NCI-H510A treated with DMSO at 0.1 percent for 48 hours (cell line): ENCODE data around the gene SPNS1.
A peak's percentile ranks its signal among the peaks of the same experiment; 100 is the strongest.
"Not testable (repeated sequence)": the region's sequence is repeated elsewhere in the genome, so short reads cannot be mapped to it uniquely, and the experiment has no call there.

Source experiments
- DNase-seq: peaks from one replicate; lab custom pipeline; 2025; lab: John Stamatoyannopoulos, UW

The SPNS1 gene

DNA sequence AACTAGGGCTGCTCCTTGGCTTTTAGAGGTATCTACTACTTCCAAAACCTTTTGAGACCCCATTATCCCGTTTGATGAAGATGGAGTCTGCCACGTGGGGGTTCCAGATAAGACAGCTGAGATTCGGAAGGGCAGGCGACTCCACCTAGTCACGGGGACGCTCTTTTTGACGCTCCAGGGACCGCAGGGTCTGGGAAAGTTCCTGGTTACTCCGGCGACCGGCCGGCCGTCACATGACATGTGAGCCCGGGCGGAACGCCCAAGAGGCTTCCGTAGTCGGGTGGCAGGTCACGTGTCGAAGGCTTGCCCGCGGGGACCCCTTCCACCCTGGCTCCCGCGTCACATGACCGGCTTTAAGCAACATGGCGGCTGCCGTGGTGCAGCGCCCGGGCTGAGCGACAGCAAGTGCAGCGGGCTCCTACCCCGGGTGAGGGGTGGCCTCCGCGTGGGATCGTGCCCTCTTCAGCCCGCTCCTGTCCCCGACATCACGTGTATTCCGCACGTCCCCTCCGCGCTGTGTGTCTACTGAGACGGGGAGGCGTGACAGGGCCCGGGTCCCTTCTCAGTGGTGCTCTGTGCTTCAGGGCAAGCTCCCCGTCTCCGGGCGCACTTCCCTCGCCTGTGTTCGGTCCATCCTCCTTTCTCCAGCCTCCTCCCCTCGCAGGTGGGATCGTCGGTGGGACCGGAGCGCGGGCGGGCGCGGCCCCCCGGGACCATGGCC lies at the start of gene SPNS1:
TSS of gene SPNS1 (plus strand) at position 342 of the 721 bp plus-strand sequence. CDS start at position 716, 374 bp downstream.
- DNase-seq = peak; percentile 95

- DNase-seq = peak; percentile 88
Observed at GRCh38 chr16:28925386-28926228, 49.0 kb upstream of the SPNS1 start.

DNA sequence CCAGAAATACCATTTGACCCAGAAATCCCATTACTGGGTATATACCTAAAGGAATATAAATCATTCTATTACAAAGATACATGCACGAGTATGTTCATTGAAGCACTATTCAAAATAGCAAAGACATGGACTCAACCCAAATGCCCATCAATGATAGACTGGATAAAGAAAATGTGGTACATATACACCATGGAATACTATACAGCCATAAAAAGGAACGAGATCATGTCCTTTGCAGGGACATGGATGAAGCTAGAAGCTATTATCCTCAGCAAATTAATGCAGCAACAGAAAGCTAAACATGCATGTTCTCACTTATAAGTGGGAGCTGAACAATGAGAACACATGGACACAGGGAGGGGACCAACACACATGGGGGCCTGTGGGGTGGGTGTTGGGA lies 48.3 kb upstream of the SPNS1 start:
- not testable (repeated sequence) for DNase-seq

GRCh38 chr16:28927815-28928214 lies 46.8 kb upstream of the SPNS1 start:
- no peak for DNase-seq

GRCh38 chr16:28930203-28930602 lies 44.4 kb upstream of the SPNS1 start:
- DNase-seq = no peak

DNA sequence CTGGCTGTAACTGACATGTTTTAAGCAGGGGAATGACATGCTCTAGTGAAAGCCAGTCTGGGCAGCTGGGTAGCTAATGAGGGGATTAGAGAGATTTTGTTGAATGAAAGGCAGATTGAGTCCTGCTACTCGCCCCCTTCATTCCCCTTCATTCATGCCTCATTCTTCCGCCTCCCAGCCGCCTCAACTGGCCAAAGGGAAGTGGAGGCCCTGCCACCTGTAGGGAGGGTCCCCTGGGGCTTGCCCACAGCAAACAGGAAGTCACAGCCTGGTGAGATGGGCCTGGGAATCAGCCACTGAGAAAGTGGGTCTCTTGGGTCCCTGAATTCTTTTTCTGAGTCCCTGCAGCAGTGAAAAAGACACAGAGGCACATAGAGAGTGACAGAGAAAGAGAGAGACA lies 43.9 kb upstream of the SPNS1 start:
- no peak for DNase-seq

GRCh38 chr16:28931801-28932225 lies 42.8 kb upstream of the SPNS1 start, which contains the start of gene CD19:
Gene CD19 (plus strand): TSS chr16:28931971. CDS start chr16:28932001, 30 bp downstream.
- no peak for DNase-seq

DNA sequence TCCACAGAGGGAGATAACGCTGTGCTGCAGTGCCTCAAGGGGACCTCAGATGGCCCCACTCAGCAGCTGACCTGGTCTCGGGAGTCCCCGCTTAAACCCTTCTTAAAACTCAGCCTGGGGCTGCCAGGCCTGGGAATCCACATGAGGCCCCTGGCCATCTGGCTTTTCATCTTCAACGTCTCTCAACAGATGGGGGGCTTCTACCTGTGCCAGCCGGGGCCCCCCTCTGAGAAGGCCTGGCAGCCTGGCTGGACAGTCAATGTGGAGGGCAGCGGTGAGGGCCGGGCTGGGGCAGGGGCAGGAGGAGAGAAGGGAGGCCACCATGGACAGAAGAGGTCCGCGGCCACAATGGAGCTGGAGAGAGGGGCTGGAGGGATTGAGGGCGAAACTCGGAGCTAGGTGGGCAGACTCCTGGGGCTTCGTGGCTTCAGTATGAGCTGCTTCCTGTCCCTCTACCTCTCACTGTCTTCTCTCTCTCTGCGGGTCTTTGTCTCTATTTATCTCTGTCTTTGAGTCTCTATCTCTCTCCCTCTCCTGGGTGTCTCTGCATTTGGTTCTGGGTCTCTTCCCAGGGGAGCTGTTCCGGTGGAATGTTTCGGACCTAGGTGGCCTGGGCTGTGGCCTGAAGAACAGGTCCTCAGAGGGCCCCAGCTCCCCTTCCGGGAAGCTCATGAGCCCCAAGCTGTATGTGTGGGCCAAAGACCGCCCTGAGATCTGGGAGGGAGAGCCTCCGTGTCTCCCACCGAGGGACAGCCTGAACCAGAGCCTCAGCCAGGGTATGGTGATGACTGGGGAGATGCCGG lies 42.0 kb upstream of the SPNS1 start:
- no peak for DNase-seq

DNA sequence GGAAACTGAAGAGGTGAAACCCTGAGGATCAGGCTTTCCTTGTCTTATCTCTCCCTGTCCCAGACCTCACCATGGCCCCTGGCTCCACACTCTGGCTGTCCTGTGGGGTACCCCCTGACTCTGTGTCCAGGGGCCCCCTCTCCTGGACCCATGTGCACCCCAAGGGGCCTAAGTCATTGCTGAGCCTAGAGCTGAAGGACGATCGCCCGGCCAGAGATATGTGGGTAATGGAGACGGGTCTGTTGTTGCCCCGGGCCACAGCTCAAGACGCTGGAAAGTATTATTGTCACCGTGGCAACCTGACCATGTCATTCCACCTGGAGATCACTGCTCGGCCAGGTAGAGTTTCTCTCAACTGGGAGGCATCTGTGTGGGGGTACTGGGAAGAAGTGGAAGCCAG lies 41.4 kb upstream of the SPNS1 start:
- DNase-seq = no peak

GRCh38 chr16:28935346-28935745 lies 39.2 kb upstream of the SPNS1 start:
- DNase-seq = no peak

GRCh38 chr16:28935924-28936783 lies 38.4 kb upstream of the SPNS1 start:
- no peak for DNase-seq

GRCh38 chr16:28936784-28937155 lies 37.8 kb upstream of the SPNS1 start:
- no peak for DNase-seq

- DNase-seq = no peak
Observed at GRCh38 chr16:28937222-28937876, 37.2 kb upstream of the SPNS1 start.

- DNase-seq = no peak
Observed at GRCh38 chr16:28938721-28939120, 35.9 kb upstream of the SPNS1 start.

GRCh38 chr16:28939825-28940224 lies 34.8 kb upstream of the SPNS1 start:
- not testable (repeated sequence) for DNase-seq

DNA sequence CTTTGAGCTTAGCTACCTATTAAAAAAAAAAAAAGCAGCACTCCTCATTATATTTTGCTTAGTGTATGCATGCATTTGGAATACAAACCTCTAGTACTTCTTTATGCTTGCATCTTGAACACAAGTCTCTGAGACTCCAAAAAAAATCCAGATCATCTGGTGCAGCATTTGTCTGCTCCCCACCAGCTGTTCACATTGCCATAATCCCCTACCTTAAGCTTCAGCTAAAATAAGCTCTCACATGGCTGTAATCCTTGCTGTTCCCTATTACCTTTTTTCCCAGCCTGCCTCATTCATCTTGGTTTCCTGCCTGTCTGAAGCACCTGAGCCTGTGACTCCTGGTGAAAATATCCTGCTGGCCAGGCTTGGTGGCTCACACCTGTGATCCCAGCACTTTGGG lies 31.3 kb upstream of the SPNS1 start:
- no peak for DNase-seq

DNA sequence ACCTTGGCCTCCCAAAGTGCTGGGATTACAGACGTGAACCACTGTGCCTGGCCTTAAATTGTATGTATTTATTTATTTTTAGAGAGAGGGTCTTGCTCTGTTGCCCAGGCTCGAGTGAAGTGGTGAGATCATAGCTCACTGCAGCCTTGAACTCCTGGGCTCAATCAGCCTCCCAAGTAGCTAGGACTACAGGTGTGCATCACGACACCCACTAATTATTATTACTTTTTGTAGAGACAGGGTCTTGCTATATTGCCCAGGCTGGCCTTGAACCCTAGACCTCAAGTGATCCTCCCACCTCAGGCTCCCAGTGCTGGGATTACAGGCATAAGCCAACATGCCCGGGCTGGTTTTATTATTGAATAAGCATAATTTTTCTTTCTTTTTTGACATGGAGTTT lies 27.9 kb upstream of the SPNS1 start:
- no peak for DNase-seq

DNA sequence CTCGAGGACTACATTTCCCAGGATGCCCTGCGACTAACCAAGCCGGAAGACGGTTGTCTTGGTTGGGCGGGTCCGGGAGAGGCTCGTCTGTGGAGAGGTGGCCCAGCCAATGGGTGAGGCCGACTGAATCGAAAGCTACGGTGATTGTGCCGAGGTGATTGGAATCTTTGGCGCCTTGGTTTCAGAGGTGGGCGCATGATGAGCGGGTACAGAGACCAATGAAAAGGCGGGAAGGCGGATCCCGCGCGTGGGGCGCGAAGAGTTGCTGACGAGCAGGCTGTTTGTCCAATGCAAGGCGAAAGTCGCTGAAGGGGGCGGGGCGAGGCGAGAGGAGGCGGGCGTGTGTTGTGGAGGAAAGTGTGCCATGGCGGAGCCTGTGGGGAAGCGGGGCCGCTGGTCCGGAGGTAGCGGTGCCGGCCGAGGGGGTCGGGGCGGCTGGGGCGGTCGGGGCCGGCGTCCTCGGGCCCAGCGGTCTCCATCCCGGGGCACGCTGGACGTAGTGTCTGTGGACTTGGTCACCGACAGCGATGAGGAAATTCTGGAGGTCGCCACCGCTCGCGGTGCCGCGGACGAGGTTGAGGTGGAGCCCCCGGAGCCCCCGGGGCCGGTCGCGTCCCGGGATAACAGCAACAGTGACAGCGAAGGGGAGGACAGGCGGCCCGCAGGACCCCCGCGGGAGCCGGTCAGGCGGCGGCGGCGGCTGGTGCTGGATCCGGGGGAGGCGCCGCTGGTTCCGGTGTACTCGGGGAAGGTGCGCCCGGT lies 23.7 kb upstream of the SPNS1 start, which contains the start of gene NFATC2IP:
TSS of gene NFATC2IP (plus strand) at position 290 of the 762 bp plus-strand sequence. CDS start at position 365, 75 bp downstream.
- peak; percentile 100 for DNase-seq

- DNase-seq = no peak
Observed at GRCh38 chr16:28951410-28951943, 23.1 kb upstream of the SPNS1 start.

- no peak for DNase-seq
Observed at GRCh38 chr16:28958216-28958615, 16.4 kb upstream of the SPNS1 start.
